HepG2 (cell line): ENCODE results near the gene POLR2B. TPM values are rescaled to one million over a fixed set of nuclear protein-coding genes. Genes with fewer than 3 reads are reported as not detected.

Experiments
- ATAC-seq: fragments of 200-7000 bp; cut with Tn5 transposase; 3 replicates; pipeline ENCODE4 v1.9.1; 2020; ENCODE audit warnings: mild to moderate bottlenecking, moderate library complexity
- BruUV-seq: library from RNA; stranded (reverse); fragments of 400-500 nt; replicated peaks from 2 replicates; lab custom pipeline; 2021; lab: Mats Ljungman, UMichigan
- CTCF ChIA-PET: fragments of 300-600 bp; formaldehyde crosslinking; extraction: SDS; loops from one replicate; lab custom pipeline; 2021; ENCODE audit warnings: low total read pairs, inconsistent platforms, low intra/inter-chr PET ratio; lab: Yijun Ruan, JAX
- POLR2A ChIA-PET: fragments of 350-600 bp; sonication (Branson Sonifier 250); formaldehyde crosslinking; loops from one replicate; lab custom pipeline; 2020; ENCODE audit warnings: antibody characterized with exemption, inconsistent platforms; lab: Yijun Ruan, JAX
- DNase-seq: peaks from one replicate; pipeline ENCODE4 v3.0.0-alpha.2; 2015; ENCODE audit warnings: low spot score
- FAIRE-seq: peaks from 3 replicates; lab custom pipeline; 2011; peaks lifted over from hg19 to GRCh38; lab: Jason Lieb, UNC
- H2AFZ ChIP-seq: one replicate; pipeline ENCODE4 v1.6.1; 2011; ENCODE audit warnings: low read length, inconsistent platforms
- H3K27ac ChIP-seq: fragments of 300-600 bp; 3 replicates; pipeline ENCODE4 v1.8.0; 2011; ENCODE audit warnings: mixed run types, mild to moderate bottlenecking, mixed read lengths, low read length, inconsistent platforms; ENCODE audit not compliant: insufficient read depth; ENCODE audit errors: extremely low read length
- H3K27me3 ChIP-seq, 2 experiments: fragments of 200-600 bp in 1 of 2; 2 replicates in 1 of 2; 3 replicates in 1 of 2; pipeline versions ENCODE4 v1.6.0 to v1.8.0; 2011; ENCODE audit warnings: low read length in 2 of 2, mild to moderate bottlenecking in 2 of 2, moderate library complexity in 2 of 2, inconsistent platforms in 1 of 2; ENCODE audit not compliant: insufficient read depth in 2 of 2, control insufficient read depth in 1 of 2
- H3K36me3 ChIP-seq, 2 experiments: fragments of 200-600 bp in 1 of 2; replicated peaks in 1 of 2; 2 replicates in 1 of 2; 3 replicates in 1 of 2; pipeline versions ENCODE4 v1.5.1 to v1.8.0; 2011; ENCODE audit warnings: low read length in 2 of 2, inconsistent platforms in 1 of 2; ENCODE audit not compliant: insufficient read depth in 2 of 2, control insufficient read depth in 1 of 2
- H3K4me1 ChIP-seq: 2 replicates; pipeline ENCODE4 v1.5.1; 2012; ENCODE audit warnings: low read length, inconsistent platforms; ENCODE audit not compliant: insufficient read depth
- H3K4me2 ChIP-seq: 2 replicates; pipeline ENCODE4 v1.6.0; 2011; ENCODE audit warnings: low read depth, low read length, inconsistent platforms
- H3K4me3 ChIP-seq, 3 experiments: fragments of 200-600 bp in 1 of 3; sonication (generic), shearing (Covaris generic) in 1 of 3; replicated peaks in 1 of 3; 2 replicates each; pipeline ENCODE4 v1.5.1; 2011 to 2016; ENCODE audit warnings: low read length in 3 of 3, inconsistent platforms in 2 of 3, low read depth in 2 of 3, mild to moderate bottlenecking in 2 of 3, control low read depth in 1 of 3, mixed read lengths in 1 of 3; ENCODE audit not compliant: insufficient read depth in 1 of 3
- H3K79me2 ChIP-seq: one replicate; pipeline ENCODE4 v1.6.1; 2011; ENCODE audit warnings: low read length, inconsistent platforms; ENCODE audit not compliant: insufficient read depth
- H3K9ac ChIP-seq: 2 replicates; pipeline ENCODE4 v1.6.0; 2011; ENCODE audit warnings: mild to moderate bottlenecking, low read depth, low read length, inconsistent platforms; ENCODE audit not compliant: insufficient read depth
- H3K9me3 ChIP-seq: 2 replicates; pipeline ENCODE4 v1.5.1; 2012; ENCODE audit warnings: mild to moderate bottlenecking, low read length
- H4K20me1 ChIP-seq: 2 replicates; pipeline ENCODE4 v1.6.0; 2011; ENCODE audit warnings: inconsistent platforms, mild to moderate bottlenecking, low read length, moderate library complexity; ENCODE audit not compliant: insufficient read depth
- AFF4 ChIP-seq: sonication (generic); formaldehyde crosslinking; IDR thresholded peaks from 2 replicates; pipeline ENCODE4 v1.4.0; 2020; ENCODE audit warnings: missing genetic modification reagents
- HDAC6 ChIP-seq: fragments of 200-600 bp; sonication (generic); IDR thresholded peaks from 2 replicates; pipeline ENCODE4 v1.7.0; 2017; ENCODE audit warnings: mild to moderate bottlenecking, antibody characterized with exemption, low read length, low read depth
- JDP2 ChIP-seq: sonication (generic); formaldehyde crosslinking; IDR thresholded peaks from 2 replicates; pipeline ENCODE4 v1.8.1; 2022; ENCODE audit warnings: missing genetic modification reagents, borderline replicate concordance
- MXD4 ChIP-seq: IDR thresholded peaks from 2 replicates; pipeline ENCODE4 v1.6.1; 2016; ENCODE audit warnings: mild to moderate bottlenecking, missing biosample characterization, missing genetic modification reagents
- NFYC ChIP-seq: IDR thresholded peaks from 2 replicates; pipeline ENCODE4 v1.6.1; 2016; ENCODE audit warnings: missing genetic modification reagents, missing compliant biosample characterization
- SP4 ChIP-seq: sonication (generic); formaldehyde crosslinking; IDR thresholded peaks from 2 replicates; pipeline ENCODE4 v1.8.1; 2023; ENCODE audit warnings: mild to moderate bottlenecking, missing genetic modification reagents
- ZNF329 ChIP-seq: sonication (generic); formaldehyde crosslinking; IDR thresholded peaks from 2 replicates; pipeline ENCODE4 v1.9.0; 2021; ENCODE audit warnings: low read depth, mild to moderate bottlenecking, missing genetic modification reagents
- WGBS: methylation state at CpG from one replicate; pipeline ENCODE4 v1.1.6; 2017; ENCODE audit warnings: low lambda C conversion rate; 5-methylcytosine and 5-hydroxymethylcytosine counted together
- in situ Hi-C: cut with HindIII; loops from 2 replicates; pipeline ENCODE4 v1.10.0; 2017; ENCODE audit warnings: low pct_unique_long_range_greater_than_20kb; ENCODE audit not compliant: extremely low pct_ligation_motif_present
- intact Hi-C: fragments of 100-400 bp; cut with micrococcal nuclease; formaldehyde crosslinking; loops from one replicate; pipeline ENCODE4 v1.10.0; 2022; ENCODE audit not compliant: unreplicated experiment
- polyA plus RNA-seq, 8 experiments: library from polyadenylated mRNA; depleted of rRNA in 3 of 8; stranded (reverse) in 7 of 8; unstranded in 1 of 8; fragments of >200 nt; fragmentation: Illumina TruSeq in 4 of 8; extraction: Trizol in 4 of 8; gene quantifications; 2 replicates each; pipeline versions ENCODE4 v1.2.1 to v1.2.3, GENCODE V29; 2011 to 2016; ENCODE audit warnings: low read depth in 4 of 8, missing spikeins in 1 of 8, mixed read lengths in 1 of 8; ENCODE audit not compliant: insufficient read depth in 1 of 8
- total RNA-seq, 5 experiments: library from RNA; depleted of rRNA; stranded (reverse); fragments of >200 nt; fragmentation: Illumina TruSeq; extraction: Trizol; gene quantifications; 2 replicates each; pipeline ENCODE4 v1.2.3, GENCODE V29; 2016; ENCODE audit warnings: low read depth in 1 of 5

POLR2B gene
- total and polyA plus RNA-seq, 2 of the 13 experiments (the other 11 are each of a cell fraction or from before 2014, with no cell fraction given) = 70.6 to 116 TPM

GRCh38 chr4:57059890-57060716 is 81.4 kb downstream of the POLR2B start:
- ChIA-PET POLR2A (no interaction called here), CTCF (no interaction called here)
- Histone ChIP-seq H3K27me3 (peaks cover 0 to 12% of the 10 kb centered on the region in 2 experiments; a peak in 3 of 5 replicates), H3K27ac (no peak overlapping the region), H4K20me1 (no peaks in the 10 kb centered on the region), H3K4me3 (no peak overlapping the region), H3K4me1 (no peaks in the 10 kb centered on the region), H3K4me2 (no peak overlapping the region), H3K79me2 (no peaks in the 10 kb centered on the region), H2AFZ (no peak overlapping the region), H3K9me3 (no peaks in the 10 kb centered on the region), H3K9ac (no peak overlapping the region), H3K36me3 (no peaks in the 10 kb centered on the region)
- whole genome bisulfite sequencing = 16% methylated on average over 6 of the region's 6 CpGs
- DNase-seq (no peak), FAIRE-seq (no peak), ATAC-seq (no peak)
- intact Hi-C loops (no loop called here), in situ Hi-C loops (loop anchor here (5.0 kb wide), 1 partner anchor 92 kb away; no protein-coding TSS in a partner anchor)
- TF ChIP-seq AFF4 (CRISPR knock-in tag) (no peak), MXD4 (CRISPR knock-in tag) (no peak), JDP2 (CRISPR knock-in tag) (no peak), SP4 (CRISPR knock-in tag) (no peak), ZNF329 (CRISPR knock-in tag) (no peak), NFYC (no peak), HDAC6 (no peak)
- no TSS peak for BruUV-seq
